Measurements from ENCODE around the gene DNAJC5.

DNAJC5 gene

DNA sequence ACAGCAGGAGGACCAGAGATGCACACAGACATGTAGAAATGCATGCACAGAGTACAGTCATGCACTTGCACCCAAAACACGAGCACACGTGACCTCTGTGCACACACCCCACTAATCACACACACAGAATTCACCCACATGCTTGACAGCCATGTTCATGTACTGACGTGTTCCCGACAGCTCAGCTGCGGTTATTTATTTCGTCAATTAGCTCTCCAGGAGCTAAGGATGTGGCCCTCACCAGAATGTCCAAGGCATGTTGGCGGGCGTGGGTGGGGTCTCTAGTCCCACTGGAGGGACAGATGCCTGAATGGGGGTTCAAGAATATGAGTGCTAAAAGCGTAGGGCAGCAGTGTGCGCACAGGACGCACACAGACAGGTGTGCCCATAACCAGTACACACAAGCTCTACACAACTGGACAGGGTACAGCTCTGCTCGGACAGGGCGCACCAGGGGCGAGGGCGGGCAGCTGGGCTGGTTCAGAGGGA, 85.4 kb downstream of the DNAJC5 start:
- in situ Hi-C loops (cut with HindIII; ENCODE audit: low pct_ligation_motif_present, low pct_unique_long_range_greater_than_20kb, low sequenced_read_pairs), result no loop called here
- no peak for DNase-seq

DNA sequence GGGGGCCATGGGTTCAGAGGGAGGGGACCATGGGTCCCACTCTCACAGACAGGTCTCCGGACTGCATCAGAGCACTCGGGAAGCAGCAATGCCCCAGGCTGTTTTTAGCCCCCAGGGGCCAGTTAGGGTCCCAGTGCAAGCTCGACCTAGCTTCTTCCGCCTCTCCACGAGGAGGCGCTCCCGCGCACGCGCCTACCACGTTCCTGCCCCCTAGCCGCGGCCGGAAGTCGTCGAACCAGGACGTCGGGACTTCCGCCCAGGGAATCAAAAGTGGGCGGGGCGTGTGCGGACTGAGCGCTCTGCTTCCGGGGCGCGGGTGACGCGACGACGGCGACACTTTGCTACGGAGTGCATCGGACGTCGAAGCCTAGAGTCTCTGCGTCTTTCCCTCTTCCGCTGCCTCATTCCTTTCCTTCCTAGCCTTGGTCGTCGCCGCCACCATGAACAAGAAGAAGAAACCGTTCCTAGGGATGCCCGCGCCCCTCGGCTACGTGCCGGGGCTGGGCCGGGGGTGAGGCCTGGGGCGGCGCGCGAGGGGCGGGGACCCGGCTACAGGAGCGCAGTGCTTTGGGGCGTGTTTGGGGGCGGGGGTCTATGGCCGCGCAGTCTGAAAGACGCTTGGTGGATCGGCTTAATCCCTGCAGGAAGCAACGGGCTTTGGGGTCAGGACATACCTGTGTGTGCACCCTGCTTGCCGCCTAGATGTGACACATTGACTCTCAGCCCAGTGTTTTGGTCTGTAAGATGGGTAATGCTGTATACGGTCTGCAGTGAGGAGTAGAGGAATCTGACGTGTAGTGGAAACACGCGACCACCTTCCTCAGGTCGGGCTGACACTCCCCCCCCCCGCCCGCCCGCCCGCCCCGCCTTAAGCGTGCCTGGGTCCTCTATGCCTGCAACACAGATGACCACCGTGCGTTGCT, 86.1 kb downstream of the DNAJC5 start, which contains the start of gene PRPF6:
TSS of gene PRPF6 (plus strand) at position 327 of the 923 bp plus-strand sequence. CDS start at position 441, 114 bp downstream.
- DNase-seq, result peak; percentile 95
- in situ Hi-C loops (cut with HindIII; ENCODE audit: low pct_ligation_motif_present, low pct_unique_long_range_greater_than_20kb, low sequenced_read_pairs), result no loop called here

DNA sequence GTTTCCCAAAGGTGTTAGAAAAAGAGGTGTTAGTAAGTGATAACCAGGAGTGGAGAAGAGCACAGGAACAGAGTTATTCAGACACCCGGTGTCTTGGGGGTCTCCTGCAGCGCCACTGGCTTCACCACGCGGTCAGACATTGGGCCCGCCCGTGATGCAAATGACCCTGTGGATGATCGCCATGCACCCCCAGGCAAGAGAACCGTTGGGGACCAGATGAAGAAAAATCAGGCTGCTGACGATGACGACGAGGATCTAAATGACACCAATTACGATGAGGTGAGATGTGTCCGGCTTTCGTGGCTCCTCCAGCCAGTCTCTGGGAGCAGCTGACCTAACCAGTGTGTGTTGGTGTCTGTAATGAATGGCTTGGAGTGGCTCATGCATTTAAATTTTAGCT, 88.0 kb downstream of the DNAJC5 start:
- in situ Hi-C loops (cut with HindIII; ENCODE audit: low pct_ligation_motif_present, low pct_unique_long_range_greater_than_20kb, low sequenced_read_pairs), result no loop called here
- DNase-seq, result no peak
